ENCODE measurements around the gene TBC1D22A. TPM values are rescaled to one million over a fixed set of nuclear protein-coding genes. Genes with fewer than 3 reads are reported as not detected.

TBC1D22A gene
- total RNA-seq, 1 donor from 2014 or later: 23.2 TPM

DNA sequence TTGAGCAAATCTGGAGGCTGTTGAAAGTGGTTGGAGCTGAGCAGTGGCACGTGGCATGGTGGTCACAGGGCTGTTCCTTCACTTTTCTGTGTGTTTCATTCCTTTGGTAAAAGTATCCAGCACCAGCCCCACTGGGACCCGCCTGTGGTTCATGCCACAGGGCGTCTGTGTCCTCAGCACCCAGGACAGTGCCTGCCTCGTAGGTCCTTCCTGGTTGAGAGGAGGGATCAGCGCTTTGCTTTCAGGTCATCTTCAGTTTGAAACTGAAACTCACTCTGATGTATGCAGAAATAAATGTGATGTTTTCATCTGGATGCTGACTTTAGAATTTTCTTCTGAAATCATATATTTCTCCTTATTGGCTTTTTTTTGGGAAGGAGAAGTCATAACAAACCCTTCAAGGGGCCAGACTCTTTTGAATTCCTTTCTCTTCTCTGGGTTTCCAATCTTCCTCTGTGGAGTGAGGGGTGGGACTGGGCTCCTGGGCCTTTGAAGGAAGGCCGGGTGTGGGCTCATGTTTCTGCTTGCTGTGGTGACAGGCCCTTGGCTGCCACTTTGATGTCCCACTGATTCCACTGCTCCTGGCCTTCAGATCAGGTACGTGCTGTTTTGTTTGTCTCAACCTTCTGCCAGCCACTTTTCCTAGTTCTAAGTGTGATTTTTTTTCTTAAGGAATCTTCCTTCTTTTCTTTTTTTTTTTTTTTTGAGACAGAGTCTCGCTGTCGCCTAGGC is 26.2 kb downstream of the TBC1D22A start:
- H3K27me3 Mint-ChIP-seq: no peaks in the 10 kb centered on the region
- H3K4me1 Mint-ChIP-seq (ENCODE audit: low read depth): no peaks in the 10 kb centered on the region
- no peak overlapping the region for H3K27ac Mint-ChIP-seq
- H3K36me3 Mint-ChIP-seq (ENCODE audit: insufficient read depth): peaks cover 2% of the 10 kb centered on the region
- DNase-seq (ENCODE audit: low spot score, unreplicated experiment): no peak
- TF ChIP-seq, protein P1, sequence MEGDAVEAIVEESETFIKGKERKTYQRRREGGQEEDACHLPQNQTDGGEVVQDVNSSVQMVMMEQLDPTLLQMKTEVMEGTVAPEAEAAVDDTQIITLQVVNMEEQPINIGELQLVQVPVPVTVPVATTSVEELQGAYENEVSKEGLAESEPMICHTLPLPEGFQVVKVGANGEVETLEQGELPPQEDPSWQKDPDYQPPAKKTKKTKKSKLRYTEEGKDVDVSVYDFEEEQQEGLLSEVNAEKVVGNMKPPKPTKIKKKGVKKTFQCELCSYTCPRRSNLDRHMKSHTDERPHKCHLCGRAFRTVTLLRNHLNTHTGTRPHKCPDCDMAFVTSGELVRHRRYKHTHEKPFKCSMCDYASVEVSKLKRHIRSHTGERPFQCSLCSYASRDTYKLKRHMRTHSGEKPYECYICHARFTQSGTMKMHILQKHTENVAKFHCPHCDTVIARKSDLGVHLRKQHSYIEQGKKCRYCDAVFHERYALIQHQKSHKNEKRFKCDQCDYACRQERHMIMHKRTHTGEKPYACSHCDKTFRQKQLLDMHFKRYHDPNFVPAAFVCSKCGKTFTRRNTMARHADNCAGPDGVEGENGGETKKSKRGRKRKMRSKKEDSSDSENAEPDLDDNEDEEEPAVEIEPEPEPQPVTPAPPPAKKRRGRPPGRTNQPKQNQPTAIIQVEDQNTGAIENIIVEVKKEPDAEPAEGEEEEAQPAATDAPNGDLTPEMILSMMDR (IDR thresholded peaks at IDR 0.05; ENCODE audit: unreplicated experiment): no peak
- no peaks in the 10 kb centered on the region for H3K9me3 Mint-ChIP-seq (ENCODE audit: low read depth)
- no peak overlapping the region for H3K4me3 Mint-ChIP-seq (ENCODE audit: low read depth)

DNA sequence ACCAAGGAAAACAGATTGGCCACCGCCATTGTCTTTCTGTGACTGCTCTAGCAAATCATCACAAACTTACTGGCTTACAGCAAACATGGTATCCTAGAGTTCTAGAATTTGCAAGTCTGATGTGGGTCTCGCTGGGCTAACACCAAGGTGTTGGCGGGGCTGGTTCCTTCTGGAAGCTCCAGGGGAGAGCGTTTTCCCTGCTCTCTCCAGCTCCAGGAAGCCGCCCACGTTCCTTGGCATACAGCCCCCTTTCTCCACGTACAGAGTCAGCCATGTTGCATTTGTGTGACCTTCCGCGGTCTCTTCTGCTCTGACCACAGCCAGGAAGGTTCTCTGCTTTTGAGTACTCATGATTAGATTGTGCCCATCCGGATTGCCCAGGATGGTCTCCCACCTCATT is 27.5 kb downstream of the TBC1D22A start:
- H3K9me3 Mint-ChIP-seq (ENCODE audit: low read depth): no peaks in the 10 kb centered on the region
- TF ChIP-seq, protein P1 (IDR thresholded peaks at IDR 0.05; ENCODE audit: unreplicated experiment): no peak
- H3K36me3 Mint-ChIP-seq (ENCODE audit: insufficient read depth): peaks cover 2% of the 10 kb centered on the region
- no peak for DNase-seq (ENCODE audit: low spot score, unreplicated experiment)
- H3K27me3 Mint-ChIP-seq: no peaks in the 10 kb centered on the region
- no peak overlapping the region for H3K4me3 Mint-ChIP-seq (ENCODE audit: low read depth)
- no peaks in the 10 kb centered on the region for H3K4me1 Mint-ChIP-seq (ENCODE audit: low read depth)
- H3K27ac Mint-ChIP-seq: no peak overlapping the region

DNA sequence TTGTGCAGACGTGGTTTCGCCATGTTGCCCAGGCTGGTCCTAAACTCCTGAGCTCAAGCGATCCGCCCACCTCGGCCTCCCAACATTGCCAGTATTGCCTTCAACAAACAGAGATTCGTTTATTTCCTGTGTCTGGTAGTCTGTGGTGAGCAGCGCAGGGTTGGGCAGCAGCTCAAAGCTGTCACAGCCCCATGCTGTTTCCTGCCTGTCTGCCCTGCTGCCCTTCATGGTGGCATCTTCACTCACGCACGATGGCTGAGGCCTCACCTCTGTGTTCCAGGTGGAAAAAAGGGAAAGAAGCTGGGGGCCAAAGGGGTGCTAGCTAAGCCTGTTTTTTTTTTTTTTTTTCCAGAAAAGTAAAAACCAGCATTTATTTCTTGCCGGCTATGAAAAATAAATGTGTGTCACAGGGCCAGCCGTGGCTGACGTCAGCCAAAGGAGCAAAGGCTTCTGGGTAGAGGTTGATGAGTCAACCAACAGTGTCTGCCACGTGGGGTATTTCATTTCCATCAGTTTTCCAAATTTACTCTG is 28.8 kb downstream of the TBC1D22A start:
- H3K4me1 Mint-ChIP-seq (ENCODE audit: low read depth): no peaks in the 10 kb centered on the region
- no peaks in the 10 kb centered on the region for H3K9me3 Mint-ChIP-seq (ENCODE audit: low read depth)
- no peak for DNase-seq (ENCODE audit: low spot score, unreplicated experiment)
- no peaks in the 10 kb centered on the region for H3K27me3 Mint-ChIP-seq
- no peak overlapping the region for H3K4me3 Mint-ChIP-seq (ENCODE audit: low read depth)
- TF ChIP-seq, protein P1 (IDR thresholded peaks at IDR 0.05; ENCODE audit: unreplicated experiment): no peak
- H3K27ac Mint-ChIP-seq: no peak overlapping the region
- peaks cover 1% of the 10 kb centered on the region for H3K36me3 Mint-ChIP-seq (ENCODE audit: insufficient read depth)

DNA sequence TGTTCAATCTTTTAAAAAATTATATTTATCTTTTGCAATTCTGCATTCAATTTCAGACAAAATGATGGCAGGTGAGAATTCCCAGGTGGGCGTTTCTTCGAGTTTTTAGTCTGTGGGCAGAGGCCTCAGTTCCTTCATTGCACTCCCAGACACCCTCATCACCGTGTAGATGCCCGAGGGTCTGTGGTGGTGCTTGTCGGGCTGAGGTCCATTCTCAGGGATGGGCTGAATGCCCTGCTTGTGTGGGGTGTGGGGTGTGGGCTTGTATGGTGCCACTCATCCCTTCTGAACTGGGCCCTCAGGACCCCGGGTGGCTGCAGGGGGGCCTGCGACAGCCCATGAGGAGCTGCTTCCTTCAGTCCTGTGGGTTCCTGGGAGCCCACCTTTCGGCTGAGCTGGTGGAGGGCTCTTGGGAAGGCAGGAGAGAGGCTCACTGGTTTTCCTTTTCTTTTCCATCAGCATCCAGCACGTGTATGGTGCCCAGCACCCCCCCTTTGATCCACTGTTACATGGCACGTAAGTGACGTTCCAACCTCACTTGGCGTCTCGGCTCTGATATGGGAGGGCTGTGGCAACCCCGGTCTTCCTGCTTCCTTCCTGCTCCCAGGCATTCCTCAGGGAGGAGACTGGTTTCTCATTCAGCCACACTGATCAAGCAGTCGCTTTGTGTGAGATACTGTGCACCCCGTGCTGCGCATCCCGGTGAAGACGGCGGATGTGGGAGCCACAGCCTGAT is 29.8 kb downstream of the TBC1D22A start:
- H3K27me3 Mint-ChIP-seq: no peaks in the 10 kb centered on the region
- TF ChIP-seq, protein P1 (IDR thresholded peaks at IDR 0.05; ENCODE audit: unreplicated experiment): no peak
- no peak overlapping the region for H3K4me3 Mint-ChIP-seq (ENCODE audit: low read depth)
- no peak for DNase-seq (ENCODE audit: low spot score, unreplicated experiment)
- H3K27ac Mint-ChIP-seq: no peak overlapping the region
- no peaks in the 10 kb centered on the region for H3K36me3 Mint-ChIP-seq (ENCODE audit: insufficient read depth)
- H3K9me3 Mint-ChIP-seq (ENCODE audit: low read depth): no peaks in the 10 kb centered on the region
- no peaks in the 10 kb centered on the region for H3K4me1 Mint-ChIP-seq (ENCODE audit: low read depth)

DNA sequence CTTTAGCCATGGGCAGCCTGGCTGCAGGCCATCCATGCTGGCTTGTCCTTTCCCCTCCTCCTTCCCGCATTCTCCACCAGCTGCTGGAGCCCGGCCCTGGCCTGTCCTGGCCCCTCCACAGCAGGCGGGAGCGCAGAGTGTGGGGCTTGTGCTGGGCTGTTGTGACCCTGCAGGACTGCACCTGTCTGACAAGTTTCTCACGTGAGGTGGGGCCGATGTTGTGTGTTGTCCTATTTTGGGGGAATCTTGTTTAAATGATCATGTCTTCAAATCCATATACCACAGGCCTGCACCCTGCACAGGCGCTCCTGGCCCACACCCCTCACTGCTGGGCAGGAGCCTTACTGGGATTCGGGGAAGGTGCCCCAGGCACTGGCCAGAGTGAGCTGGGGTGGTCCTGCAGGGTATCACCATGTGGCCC is 30.4 kb downstream of the TBC1D22A start:
- Mint-ChIP-seq H3K36me3 (ENCODE audit: insufficient read depth) (no peaks in the 10 kb centered on the region), H3K9me3 (ENCODE audit: low read depth) (no peaks in the 10 kb centered on the region), H3K4me3 (ENCODE audit: low read depth) (no peak overlapping the region), H3K27me3 (no peaks in the 10 kb centered on the region), H3K4me1 (ENCODE audit: low read depth) (no peaks in the 10 kb centered on the region), H3K27ac (no peak overlapping the region)
- no peak for DNase-seq (ENCODE audit: low spot score, unreplicated experiment)
- TF ChIP-seq, protein P1 (IDR thresholded peaks at IDR 0.05; ENCODE audit: unreplicated experiment): no peak

Data from progenitor cell of endocrine pancreas (in vitro differentiated cells).